GM21717 (cell line): ENCODE results near the gene INO80E.
"Not testable (repeated sequence)": the region's sequence is repeated elsewhere in the genome, so short reads cannot be mapped to it uniquely, and the experiment has no call there.

ENCODE experiments used
- ATAC-seq: cut with Tn5 transposase; IDR thresholded peaks from one replicate; pipeline ENCODE4 v1.9.1; 2021; ENCODE audit warnings: mild to moderate bottlenecking, moderate library complexity; ENCODE audit not compliant: unreplicated experiment

The INO80E gene

DNA sequence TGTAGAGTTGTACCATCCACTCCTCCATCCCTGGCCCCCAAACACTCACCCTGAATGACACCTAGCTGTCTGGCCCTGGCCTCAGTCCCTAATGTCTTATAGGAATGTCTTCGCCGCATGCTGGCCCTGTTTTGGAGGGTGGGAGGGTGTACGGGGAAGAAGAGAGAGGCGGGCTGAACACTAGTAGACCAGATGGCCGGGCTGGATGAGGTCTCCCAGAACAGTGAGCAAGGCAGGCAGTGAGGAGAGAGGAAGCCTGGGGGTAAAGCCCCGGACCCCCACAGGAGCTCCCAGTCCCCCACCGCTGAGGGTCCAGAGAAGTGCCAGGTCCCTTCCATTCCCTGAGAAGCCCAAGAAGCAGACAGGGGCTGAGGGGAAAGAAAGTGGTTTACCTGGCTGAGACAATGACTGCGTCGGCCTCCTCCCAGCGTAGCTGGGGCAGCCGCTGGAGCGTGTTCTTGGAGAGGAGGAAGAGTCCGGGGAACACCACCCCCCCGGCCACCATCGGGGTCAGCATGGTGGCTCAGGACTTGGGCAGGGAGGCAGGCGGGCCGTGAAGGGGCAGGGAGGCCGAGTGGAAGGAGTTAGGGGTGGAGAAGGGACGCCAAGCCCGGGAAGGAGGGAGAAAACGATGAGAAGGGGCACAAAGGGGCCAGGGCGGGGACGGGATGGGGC lies 34.1 kb downstream of the INO80E start:
- no peak for ATAC-seq

DNA sequence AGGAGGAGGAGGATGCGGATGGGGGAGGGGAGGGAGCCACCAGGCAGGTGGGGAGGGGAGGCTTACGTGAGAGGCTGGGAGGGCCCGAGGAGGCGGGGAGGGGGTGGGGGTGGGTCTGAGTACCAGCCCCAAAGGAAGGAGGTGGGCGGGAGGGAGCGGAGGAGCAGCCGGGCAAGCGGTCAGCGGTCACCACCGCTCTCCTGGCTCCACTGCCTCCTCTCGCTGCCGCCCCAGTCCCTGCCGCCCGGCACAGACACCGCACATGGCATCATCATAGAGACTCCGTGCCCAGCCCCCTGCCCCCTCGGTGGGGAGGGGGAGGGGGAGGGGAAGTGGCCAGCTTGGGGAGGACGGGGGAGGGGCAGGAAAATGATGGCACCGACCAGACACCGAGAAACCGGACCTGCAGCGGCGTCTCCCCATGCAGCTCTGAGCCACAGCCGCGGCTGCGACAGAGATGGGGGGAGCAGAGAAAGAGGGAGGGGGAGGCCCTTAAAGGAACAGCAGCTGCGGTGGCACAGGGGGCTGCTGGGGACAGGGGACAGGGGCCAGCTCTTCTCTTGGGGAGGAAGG lies 34.9 kb downstream of the INO80E start, which contains the start of gene TLCD3B:
TLCD3B (minus strand) TSS at position 431 of the 573 bp plus-strand sequence. CDS start 744 bp downstream, outside the sequence.
- ATAC-seq, result no peak

- no peak for ATAC-seq
Observed at GRCh38 chr16:30031477-30031918, 35.5 kb downstream of the INO80E start.

DNA sequence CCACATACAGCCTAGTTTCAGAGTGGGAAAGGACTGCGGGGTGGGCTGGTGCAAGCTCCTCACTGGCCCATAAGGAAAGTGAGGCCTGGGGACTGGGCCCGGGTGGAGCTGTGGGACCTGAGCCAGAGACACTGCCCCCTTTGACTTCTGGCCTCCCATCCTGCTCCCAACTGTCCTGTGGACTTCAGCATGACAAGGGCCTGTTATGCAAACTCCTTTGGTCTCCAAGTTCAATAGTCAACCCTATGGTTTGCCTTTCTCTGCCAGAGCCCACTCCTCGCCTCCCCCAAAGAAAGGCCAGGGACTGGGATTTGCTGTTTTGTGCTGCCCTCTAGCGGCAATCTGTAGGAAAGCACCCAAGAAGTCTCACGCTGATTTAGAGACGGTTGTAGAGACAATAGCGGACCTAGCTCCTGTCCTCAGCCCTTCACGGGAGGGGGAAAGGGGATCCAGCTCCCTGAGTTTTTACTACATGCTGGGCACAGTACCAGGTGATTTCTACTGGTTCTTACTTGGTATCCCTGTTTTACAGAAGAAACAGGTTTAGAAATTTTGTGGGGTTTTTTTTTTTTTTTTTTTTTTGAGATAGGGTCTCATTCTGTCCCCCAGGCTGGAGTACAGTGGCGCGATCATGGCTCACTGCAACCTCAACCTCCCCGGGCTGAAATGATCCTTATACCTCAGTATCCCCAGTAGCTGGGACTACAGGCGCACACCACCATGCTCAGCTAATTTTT lies 36.2 kb downstream of the INO80E start:
- ATAC-seq, result no peak

- no peak for ATAC-seq
Observed at GRCh38 chr16:30033270-30033669, 37.2 kb downstream of the INO80E start.

DNA sequence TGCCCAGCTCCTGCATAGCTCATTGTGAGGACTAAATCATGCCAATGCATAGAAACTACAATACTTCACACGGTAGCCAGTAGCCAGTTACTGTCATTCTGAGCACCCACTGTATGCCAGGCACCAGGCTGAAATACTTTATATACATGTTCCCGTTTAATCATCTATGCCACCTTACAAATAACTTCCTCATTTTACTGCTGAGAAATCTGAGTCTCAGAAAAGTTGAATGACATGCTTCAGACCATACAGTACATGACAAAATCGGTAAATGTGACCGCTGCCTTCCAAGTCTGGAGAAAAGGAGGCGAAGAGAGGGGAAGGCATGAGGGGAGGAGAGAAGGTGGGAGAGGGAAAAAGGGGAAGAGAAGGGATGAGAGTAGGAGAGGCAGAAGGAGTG lies 44.2 kb downstream of the INO80E start:
- ATAC-seq, result no peak

DNA sequence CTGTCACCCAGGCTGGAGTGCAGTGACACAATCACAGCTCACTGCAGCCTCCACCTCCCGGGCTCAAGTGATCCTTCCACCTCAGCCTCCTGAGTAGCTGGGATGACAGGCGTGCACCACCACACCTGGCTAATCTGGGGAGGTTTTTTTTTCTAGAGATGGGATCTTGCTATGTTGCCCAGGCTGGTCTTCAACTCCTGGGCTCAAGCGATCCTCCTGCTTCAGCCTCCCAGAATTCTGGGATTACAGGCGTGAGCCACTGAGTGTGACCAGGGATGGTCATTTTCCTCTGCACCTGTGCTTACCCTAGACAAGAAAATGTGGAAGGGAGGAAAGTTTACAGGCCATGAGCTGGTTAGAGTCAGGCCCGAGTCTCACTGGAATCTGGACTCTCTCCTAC lies 44.6 kb downstream of the INO80E start:
- not testable (repeated sequence) for ATAC-seq

DNA sequence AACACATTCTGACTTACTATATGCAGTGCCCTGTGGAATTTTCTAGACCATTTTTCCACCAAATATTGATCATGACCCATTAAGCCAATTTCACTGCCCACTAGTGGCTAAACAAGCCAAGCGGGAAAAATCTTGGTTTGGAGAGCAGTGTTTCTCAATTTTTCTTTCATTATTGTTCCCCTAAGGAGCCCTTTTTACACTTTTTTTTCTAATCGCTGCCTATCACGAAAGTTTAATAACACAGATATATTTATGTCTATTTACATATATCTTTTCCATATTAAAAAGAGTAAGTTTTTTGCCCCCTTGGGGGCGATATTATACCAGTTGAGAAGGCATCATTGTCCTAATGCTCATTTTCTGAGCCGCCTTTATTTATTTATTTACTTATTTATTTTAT lies 45.8 kb downstream of the INO80E start:
- no peak for ATAC-seq

GRCh38 chr16:30046178-30046577 lies 50.1 kb downstream of the INO80E start:
- ATAC-seq, result no peak

GRCh38 chr16:30046588-30046987 lies 50.5 kb downstream of the INO80E start:
- no peak for ATAC-seq

GRCh38 chr16:30049871-30050270 lies 53.8 kb downstream of the INO80E start:
- ATAC-seq, result no peak

GRCh38 chr16:30051518-30051917 lies 55.5 kb downstream of the INO80E start:
- no peak for ATAC-seq

- no peak for ATAC-seq
Observed at GRCh38 chr16:30052671-30053372, 56.8 kb downstream of the INO80E start.

DNA sequence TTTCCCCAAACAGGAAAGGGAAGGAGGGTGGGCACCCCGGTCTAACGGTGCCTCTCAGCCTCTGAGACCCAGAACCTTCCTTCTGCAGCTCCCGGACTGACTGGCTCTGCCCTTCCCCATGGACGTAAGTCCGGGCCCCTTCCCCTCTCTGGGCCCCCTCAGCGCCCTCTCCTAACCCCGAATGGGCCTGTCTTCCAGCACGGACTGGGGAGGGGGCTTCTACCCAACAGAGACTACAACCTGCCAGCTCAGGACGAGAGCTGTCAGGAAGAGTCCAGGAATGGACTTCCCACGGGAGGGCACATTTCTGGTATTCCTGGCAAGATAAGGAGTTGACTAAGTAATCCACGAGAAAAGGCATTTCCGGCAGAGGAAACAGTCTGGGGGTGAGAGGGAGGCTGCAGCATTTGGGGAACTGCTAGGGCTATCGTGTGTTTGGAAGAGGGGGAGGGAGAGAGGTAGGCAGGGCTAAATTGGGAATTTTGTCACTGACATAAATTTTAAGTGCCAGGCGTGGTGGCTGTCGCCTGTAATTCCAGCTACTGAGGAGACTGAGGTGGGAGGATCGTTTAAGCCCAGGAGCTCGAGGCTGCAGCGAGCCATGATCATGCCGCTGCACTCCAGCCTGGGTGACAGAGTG lies 57.5 kb downstream of the INO80E start:
- ATAC-seq, result no peak

DNA sequence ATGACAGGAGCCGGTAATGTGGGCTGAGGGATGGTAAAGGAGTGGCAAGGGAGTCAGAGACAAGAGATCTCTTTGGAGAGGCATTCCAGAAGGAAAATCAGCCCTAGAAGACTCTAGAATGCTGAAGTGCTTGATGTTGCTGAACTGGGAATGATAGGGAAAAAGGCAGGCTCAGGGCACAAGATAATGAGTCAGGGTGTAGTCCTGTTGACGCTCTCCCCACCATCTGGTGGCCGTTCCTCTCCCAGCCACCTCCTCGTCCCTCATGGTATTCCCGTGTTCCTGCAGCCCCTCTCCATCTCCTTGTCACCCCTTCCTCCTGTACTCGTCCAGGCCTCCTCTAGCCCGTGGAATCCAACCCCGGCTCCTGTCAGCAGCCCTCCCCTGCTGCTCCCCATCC lies 58.4 kb downstream of the INO80E start:
- no peak for ATAC-seq

DNA sequence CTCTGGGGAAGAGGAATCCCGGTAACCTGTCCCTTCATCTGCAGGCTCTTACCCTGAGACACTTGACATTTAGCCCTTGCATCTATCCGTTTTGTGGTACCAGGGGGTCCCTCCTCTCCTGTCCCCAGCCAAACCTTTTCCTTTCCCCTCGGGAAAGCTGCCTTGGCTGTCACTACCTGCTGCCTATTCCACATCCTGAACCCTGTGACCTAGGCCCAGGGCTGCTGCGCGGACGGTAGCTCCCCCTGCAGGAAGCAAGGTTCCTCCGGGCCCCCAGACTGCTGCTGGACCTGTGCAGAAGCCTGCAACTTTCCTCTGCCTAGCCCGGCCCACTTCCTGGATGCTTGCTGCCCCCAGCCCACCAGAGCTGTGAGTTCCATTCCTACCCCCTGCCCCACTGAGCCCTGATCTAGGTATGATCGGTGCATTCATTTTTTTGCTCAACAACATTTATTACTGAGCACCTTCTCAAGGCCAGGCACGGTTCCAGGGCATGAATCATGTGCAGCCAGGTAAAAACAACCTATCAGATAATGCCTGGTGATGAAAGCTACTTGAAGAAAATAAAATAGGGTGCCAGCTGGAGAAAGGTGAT lies 59.0 kb downstream of the INO80E start:
- no peak for ATAC-seq
